Loucy (cell line): Measurements from ENCODE around the gene SPAG9.

Experiments
- H2AFZ ChIP-seq: fragments of 200-600 bp; sonication (generic); 2 replicates; pipeline ENCODE4 v1.6.0; 2016; ENCODE audit warnings: antibody characterized with exemption, mild to moderate bottlenecking, low read length, moderate library complexity
- H3F3A ChIP-seq: fragments of 200-600 bp; 2 replicates; pipeline ENCODE4 v1.6.0; 2016; ENCODE audit warnings: antibody characterized with exemption, low read depth, mild to moderate bottlenecking
- H3K27me3 ChIP-seq: fragments of 200-600 bp; sonication (generic); 2 replicates; pipeline ENCODE4 v1.6.1; 2014; ENCODE audit warnings: low read length, mild to moderate bottlenecking; ENCODE audit not compliant: insufficient read depth, poor library complexity, severe bottlenecking
- H3K36me3 ChIP-seq: fragments of 200-600 bp; sonication (generic); 2 replicates; pipeline ENCODE4 v1.6.1; 2016; ENCODE audit warnings: low read length; ENCODE audit not compliant: insufficient read depth
- H3K4me1 ChIP-seq: fragments of 200-600 bp; sonication (generic); 2 replicates; pipeline ENCODE4 v1.5.1; 2014; ENCODE audit warnings: low read length, mild to moderate bottlenecking; ENCODE audit not compliant: insufficient read depth, poor library complexity, severe bottlenecking
- H3K4me2 ChIP-seq: fragments of 200-600 bp; sonication (generic); 2 replicates; pipeline ENCODE4 v1.6.0; 2014; ENCODE audit warnings: antibody characterized with exemption, low read length, low read depth, mild to moderate bottlenecking; ENCODE audit not compliant: poor library complexity, severe bottlenecking
- H3K4me3 ChIP-seq: fragments of 200-600 bp; sonication (generic); 2 replicates; pipeline ENCODE4 v1.5.1; 2014; ENCODE audit warnings: low read length, mild to moderate bottlenecking, mixed read lengths; ENCODE audit not compliant: poor library complexity, severe bottlenecking
- H3K79me2 ChIP-seq: fragments of 200-600 bp; sonication (generic); 2 replicates; pipeline ENCODE4 v1.6.1; 2014; ENCODE audit warnings: low read length; ENCODE audit not compliant: insufficient read depth
- H3K9ac ChIP-seq: fragments of 200-600 bp; sonication (generic); 2 replicates; pipeline ENCODE4 v1.6.0; 2014; ENCODE audit warnings: mild to moderate bottlenecking, low read depth, low read length, moderate library complexity; ENCODE audit not compliant: poor library complexity, severe bottlenecking
- H3K9me2 ChIP-seq: fragments of 200-600 bp; sonication (generic); replicated peaks from 2 replicates; pipeline ENCODE4 v1.6.1; 2016; ENCODE audit warnings: low read depth, low read length, mixed read lengths
- H3K9me3 ChIP-seq: fragments of 200-600 bp; sonication (generic); 2 replicates; pipeline ENCODE4 v1.6.1; 2014; ENCODE audit warnings: mild to moderate bottlenecking, antibody characterized with exemption, low read length, low read depth; ENCODE audit not compliant: insufficient read depth
- H4K20me1 ChIP-seq: fragments of 200-600 bp; sonication (generic); 2 replicates; pipeline ENCODE4 v1.6.0; 2014; ENCODE audit warnings: antibody characterized with exemption, low read length, mild to moderate bottlenecking; ENCODE audit not compliant: insufficient read depth, poor library complexity, severe bottlenecking
- EZH2phosphoT487 ChIP-seq: fragments of 200-600 bp; IDR thresholded peaks from 2 replicates; pipeline ENCODE4 v1.6.1; 2018; ENCODE audit warnings: antibody characterized with exemption, mild to moderate bottlenecking, moderate library complexity, borderline replicate concordance
- TF ChIP-seq, protein P1 (sequence below): fragments of 200-600 bp; sonication (generic); conservative IDR thresholded peaks from 2 replicates; pipeline ENCODE4 v1.5.1; 2014; ENCODE audit warnings: mild to moderate bottlenecking, antibody characterized with exemption, low read length

Gene SPAG9

DNA sequence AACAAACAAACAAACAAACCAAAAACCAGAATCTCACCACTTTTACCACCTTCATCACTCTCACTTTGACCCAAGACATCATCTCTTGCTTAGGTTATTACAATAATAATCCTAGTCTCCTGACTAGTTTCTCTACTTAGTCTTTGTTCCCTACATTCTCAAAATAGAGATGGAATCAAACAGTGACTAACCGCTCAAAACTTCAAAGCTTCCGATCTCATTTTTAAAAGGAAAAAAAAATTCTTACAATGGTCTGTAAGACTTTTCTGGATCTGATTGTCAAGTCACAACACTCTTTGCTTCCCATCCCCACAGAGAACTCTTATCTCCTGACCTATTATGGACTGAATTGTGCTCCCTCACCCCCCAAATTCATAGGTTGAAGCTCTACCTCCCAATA is 60.9 kb downstream of the SPAG9 start:
- TF ChIP-seq EZH2phosphoT487, result no peak
- TF ChIP-seq, protein P1, sequence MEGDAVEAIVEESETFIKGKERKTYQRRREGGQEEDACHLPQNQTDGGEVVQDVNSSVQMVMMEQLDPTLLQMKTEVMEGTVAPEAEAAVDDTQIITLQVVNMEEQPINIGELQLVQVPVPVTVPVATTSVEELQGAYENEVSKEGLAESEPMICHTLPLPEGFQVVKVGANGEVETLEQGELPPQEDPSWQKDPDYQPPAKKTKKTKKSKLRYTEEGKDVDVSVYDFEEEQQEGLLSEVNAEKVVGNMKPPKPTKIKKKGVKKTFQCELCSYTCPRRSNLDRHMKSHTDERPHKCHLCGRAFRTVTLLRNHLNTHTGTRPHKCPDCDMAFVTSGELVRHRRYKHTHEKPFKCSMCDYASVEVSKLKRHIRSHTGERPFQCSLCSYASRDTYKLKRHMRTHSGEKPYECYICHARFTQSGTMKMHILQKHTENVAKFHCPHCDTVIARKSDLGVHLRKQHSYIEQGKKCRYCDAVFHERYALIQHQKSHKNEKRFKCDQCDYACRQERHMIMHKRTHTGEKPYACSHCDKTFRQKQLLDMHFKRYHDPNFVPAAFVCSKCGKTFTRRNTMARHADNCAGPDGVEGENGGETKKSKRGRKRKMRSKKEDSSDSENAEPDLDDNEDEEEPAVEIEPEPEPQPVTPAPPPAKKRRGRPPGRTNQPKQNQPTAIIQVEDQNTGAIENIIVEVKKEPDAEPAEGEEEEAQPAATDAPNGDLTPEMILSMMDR, result no peak
- H3F3A ChIP-seq, result no peaks in the 10 kb centered on the region
- no peak overlapping the region for H2AFZ ChIP-seq
- no peaks in the 10 kb centered on the region for H3K36me3 ChIP-seq
- H3K27me3 ChIP-seq, result no peaks in the 10 kb centered on the region
- no peaks in the 10 kb centered on the region for H3K4me1 ChIP-seq
- H3K9me2 ChIP-seq, result no peaks in the 10 kb centered on the region
- H3K9ac ChIP-seq, result no peak overlapping the region
- no peak overlapping the region for H3K4me2 ChIP-seq
- H3K79me2 ChIP-seq, result peaks cover 22% of the 10 kb centered on the region; the same call in 1 of the 2 replicates
- H4K20me1 ChIP-seq, result no peaks in the 10 kb centered on the region
- H3K4me3 ChIP-seq, result no peak overlapping the region
- H3K9me3 ChIP-seq, result no peaks in the 10 kb centered on the region

DNA sequence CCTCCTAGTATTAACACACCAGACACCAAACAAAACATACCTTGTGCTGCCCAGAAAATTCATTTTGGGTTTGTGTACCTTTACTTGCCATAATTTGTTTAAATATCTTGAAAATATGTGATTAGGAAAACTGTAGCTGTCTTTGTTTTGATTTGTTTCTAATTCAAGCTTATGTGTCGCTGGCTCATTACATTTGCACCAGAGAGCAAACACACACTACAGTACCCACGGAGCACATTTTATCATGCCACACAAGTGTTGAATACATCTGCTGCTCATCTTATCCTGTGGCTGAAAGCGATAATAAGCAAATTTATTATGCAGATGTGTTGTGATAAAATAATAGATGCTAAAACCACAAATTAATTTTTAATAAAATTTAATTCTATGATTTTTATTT is 63.1 kb downstream of the SPAG9 start:
- H4K20me1 ChIP-seq, result no peaks in the 10 kb centered on the region
- H3K36me3 ChIP-seq, result peaks cover 2% of the 10 kb centered on the region; the same call in 1 of the 2 replicates
- TF ChIP-seq, protein P1, result no peak
- no peak for TF ChIP-seq EZH2phosphoT487
- H3F3A ChIP-seq, result no peaks in the 10 kb centered on the region
- H3K4me1 ChIP-seq, result no peaks in the 10 kb centered on the region
- H3K9me3 ChIP-seq, result no peaks in the 10 kb centered on the region
- H3K4me2 ChIP-seq, result no peak overlapping the region
- no peaks in the 10 kb centered on the region for H3K27me3 ChIP-seq
- no peaks in the 10 kb centered on the region for H3K9me2 ChIP-seq
- no peak overlapping the region for H3K9ac ChIP-seq
- no peak overlapping the region for H2AFZ ChIP-seq
- no peak overlapping the region for H3K4me3 ChIP-seq
- peaks cover 22% of the 10 kb centered on the region; the same call in 1 of the 2 replicates for H3K79me2 ChIP-seq

DNA sequence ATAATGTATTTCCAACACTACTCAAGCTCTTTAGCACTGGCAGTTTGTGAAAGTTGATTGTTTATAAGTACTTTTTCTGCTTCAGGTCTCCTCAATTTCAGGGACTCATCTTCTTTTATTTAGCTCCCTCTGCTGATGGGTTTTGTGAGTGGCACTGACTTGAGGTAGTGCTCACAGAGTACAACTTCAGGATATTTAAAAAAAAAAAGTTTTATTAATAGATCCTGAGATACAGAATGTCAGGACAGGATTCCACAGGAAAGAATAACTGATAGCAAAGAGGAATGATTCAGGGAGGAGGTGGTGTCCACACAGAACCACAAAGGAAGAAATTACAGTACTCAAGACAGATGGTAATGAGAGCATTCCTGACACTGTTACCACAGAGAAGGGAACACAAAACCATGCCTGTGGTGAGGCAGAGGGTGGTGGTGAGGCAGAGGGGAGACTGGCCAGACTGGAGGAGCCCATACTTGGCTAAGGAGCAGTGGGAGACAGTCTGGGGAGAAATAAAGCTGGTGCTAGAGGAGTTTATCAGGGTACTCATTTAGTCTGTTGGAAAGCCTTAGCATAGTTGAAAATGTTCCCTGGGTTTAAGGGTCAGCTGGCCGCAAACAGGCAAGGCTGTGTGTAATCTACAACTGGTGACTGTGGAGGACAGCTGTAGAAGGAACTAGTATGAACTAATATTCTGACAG is 63.7 kb downstream of the SPAG9 start:
- no peaks in the 10 kb centered on the region for H3K27me3 ChIP-seq
- H3K36me3 ChIP-seq, result peaks cover 7% of the 10 kb centered on the region; the same call in 1 of the 2 replicates
- no peaks in the 10 kb centered on the region for H3F3A ChIP-seq
- H3K9me3 ChIP-seq, result no peaks in the 10 kb centered on the region
- no peak for TF ChIP-seq EZH2phosphoT487
- TF ChIP-seq, protein P1, result peak; percentile 77
- no peaks in the 10 kb centered on the region for H3K9me2 ChIP-seq
- H3K4me1 ChIP-seq, result no peaks in the 10 kb centered on the region
- H4K20me1 ChIP-seq, result no peaks in the 10 kb centered on the region
- peaks cover 22% of the 10 kb centered on the region; the same call in 1 of the 2 replicates for H3K79me2 ChIP-seq
- H3K9ac ChIP-seq, result no peak overlapping the region
- H2AFZ ChIP-seq, result no peak overlapping the region
- H3K4me2 ChIP-seq, result no peak overlapping the region
- no peak overlapping the region for H3K4me3 ChIP-seq
